WTC11 (cell line): ENCODE measurements around the gene MSI2. TPM values are rescaled to one million over a fixed set of nuclear protein-coding genes. Genes with fewer than 3 reads are reported as not detected.

Experiments
- ATAC-seq: fragments of 200-7000 bp; cut with Tn5 transposase; 2 replicates; pipeline ENCODE4 v1.10.0; 2021; ENCODE audit warnings: mild to moderate bottlenecking, moderate library complexity
- CTCF ChIA-PET: fragments of 300-600 bp; sonication (Branson Sonifier 250); formaldehyde crosslinking; loops from one replicate; lab custom pipeline; 2021; ENCODE audit warnings: antibody characterized with exemption; lab: Charles Lee
- POLR2A ChIA-PET: fragments of 350-600 bp; sonication (Branson Sonifier 250); formaldehyde crosslinking; loops from one replicate; lab custom pipeline; 2021; ENCODE audit warnings: antibody characterized with exemption; lab: Charles Lee
- DNase-seq: peaks from one replicate; pipeline ENCODE4 v3.0.0; 2021; ENCODE audit warnings: low spot score
- H3K27ac Mint-ChIP-seq: 2 replicates; pipeline ENCODE4 v1.8.0; 2021; ENCODE audit warnings: mixed read lengths
- H3K27me3 Mint-ChIP-seq: 2 replicates; pipeline ENCODE4 v1.8.0; 2021; ENCODE audit warnings: low read depth, mild to moderate bottlenecking, moderate library complexity, mixed read lengths
- H3K36me3 Mint-ChIP-seq: 2 replicates; pipeline ENCODE4 v1.8.0; 2021; ENCODE audit warnings: mixed read lengths
- H3K4me1 Mint-ChIP-seq: 2 replicates; pipeline ENCODE4 v1.8.0; 2022; ENCODE audit warnings: mixed read lengths
- H3K4me3 Mint-ChIP-seq: 2 replicates; pipeline ENCODE4 v1.8.0; 2021; ENCODE audit warnings: mild to moderate bottlenecking, moderate library complexity, mixed read lengths
- H3K9me3 Mint-ChIP-seq: 2 replicates; pipeline ENCODE4 v1.8.0; 2021; ENCODE audit warnings: mixed read lengths
- MYBL2 ChIP-seq: sonication (generic); formaldehyde crosslinking; IDR thresholded peaks from 2 replicates; pipeline ENCODE4 v1.8.1; 2023; ENCODE audit warnings: mild to moderate bottlenecking, moderate library complexity, missing genetic modification reagents
- NR3C1 ChIP-seq: sonication (generic); formaldehyde crosslinking; conservative IDR thresholded peaks from 2 replicates; pipeline ENCODE4 v1.8.1; 2023; ENCODE audit warnings: low read depth, mild to moderate bottlenecking, missing genetic modification reagents
- SMAD3 ChIP-seq: sonication (generic); formaldehyde crosslinking; IDR thresholded peaks from 2 replicates; pipeline ENCODE4 v1.8.0; 2022; ENCODE audit warnings: missing genetic modification reagents, mild to moderate bottlenecking, borderline replicate concordance
- TEAD4 ChIP-seq: sonication (generic); formaldehyde crosslinking; IDR thresholded peaks from 2 replicates; pipeline ENCODE4 v1.8.0; 2022; ENCODE audit warnings: mild to moderate bottlenecking, missing genetic modification reagents
- ZNF232 ChIP-seq: sonication (generic); formaldehyde crosslinking; IDR thresholded peaks from 2 replicates; pipeline ENCODE4 v1.8.0; 2022; ENCODE audit warnings: mild to moderate bottlenecking, missing genetic modification reagents
- ZNF416 ChIP-seq: fragments of 250-450 bp; sonication (Bioruptor Pico); IDR thresholded peaks from 2 replicates; pipeline ENCODE4 v1.9.0; 2021; ENCODE audit warnings: mild to moderate bottlenecking, inconsistent platforms
- total RNA-seq: library from RNA; stranded (reverse); gene quantifications from 3 replicates; pipeline ENCODE4 v1.2.3, GENCODE V29; 2021
- TF ChIP-seq, protein P1 (sequence below): sonication (generic); formaldehyde crosslinking; conservative IDR thresholded peaks from 2 replicates; pipeline ENCODE4 v1.8.1; 2022; ENCODE audit warnings: mild to moderate bottlenecking, missing genetic modification reagents
- TF ChIP-seq, protein P2 (sequence below): sonication (generic); formaldehyde crosslinking; IDR thresholded peaks from 2 replicates; pipeline ENCODE4 v1.8.1; 2023; ENCODE audit warnings: mild to moderate bottlenecking, missing genetic modification reagents, borderline replicate concordance
- TF ChIP-seq, protein P3 (sequence below): sonication (generic); formaldehyde crosslinking; IDR thresholded peaks from 2 replicates; pipeline ENCODE4 v1.8.1; 2023; ENCODE audit warnings: mild to moderate bottlenecking, missing genetic modification reagents, moderate library complexity
- TF ChIP-seq, protein P4 (sequence below): sonication (generic); formaldehyde crosslinking; IDR thresholded peaks from 2 replicates; pipeline ENCODE4 v1.8.0; 2023; ENCODE audit warnings: mild to moderate bottlenecking, missing genetic modification reagents
- TF ChIP-seq, protein P5 (sequence below): fragments of 250-450 bp; sonication (Bioruptor Pico); IDR thresholded peaks from 2 replicates; pipeline ENCODE4 v1.9.0; 2021; ENCODE audit warnings: mild to moderate bottlenecking

The MSI2 gene
- total RNA-seq, 1 experiment from 2014 or later = 82.1 TPM

DNA sequence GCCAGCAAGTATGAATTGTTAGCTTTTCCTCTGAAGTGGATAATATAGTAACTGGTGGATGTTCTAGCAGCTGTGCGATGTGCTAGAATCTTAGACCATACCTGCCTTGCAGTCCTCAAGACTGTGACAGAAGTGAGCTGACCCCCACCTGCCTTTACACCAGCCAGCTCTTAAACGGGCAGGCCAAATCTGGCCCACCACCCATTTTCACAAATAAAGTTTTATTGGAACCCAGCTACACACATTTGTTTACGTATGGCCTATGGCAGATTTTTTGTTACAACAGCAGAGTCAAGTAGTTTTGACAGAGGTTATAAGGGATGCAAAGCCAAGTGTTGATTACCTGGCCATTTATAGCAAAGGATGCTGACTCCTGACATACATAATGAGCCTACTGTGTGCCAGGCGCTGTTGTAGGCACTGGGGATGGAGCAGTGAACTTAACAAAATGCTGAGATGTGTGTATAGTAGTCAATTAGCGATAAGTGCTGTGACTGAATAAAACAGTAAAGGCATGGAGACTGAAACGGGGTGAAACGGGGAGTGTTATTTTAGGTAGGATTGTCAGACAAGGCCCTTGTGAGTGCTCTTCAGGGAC lies 79.0 kb downstream of the MSI2 start:
- Mint-ChIP-seq H3K4me1 (peaks cover 41% of the 10 kb centered on the region), H3K27me3 (no peaks in the 10 kb centered on the region; the same call in 1 of the 2 replicates), H3K4me3 (no peak overlapping the region), H3K36me3 (peaks cover 13% of the 10 kb centered on the region), H3K27ac (no peak overlapping the region; the same call in 1 of the 2 replicates), H3K9me3 (peaks cover 13% of the 10 kb centered on the region)
- ChIA-PET CTCF (no interaction called here), POLR2A (no interaction called here)
- ATAC-seq (no peak), DNase-seq (no peak)
- TF ChIP-seq ZNF232 = no peak
- TF ChIP-seq, protein P1, sequence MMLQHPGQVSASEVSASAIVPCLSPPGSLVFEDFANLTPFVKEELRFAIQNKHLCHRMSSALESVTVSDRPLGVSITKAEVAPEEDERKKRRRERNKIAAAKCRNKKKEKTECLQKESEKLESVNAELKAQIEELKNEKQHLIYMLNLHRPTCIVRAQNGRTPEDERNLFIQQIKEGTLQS (CRISPR knock-in tag) = no peak

DNA sequence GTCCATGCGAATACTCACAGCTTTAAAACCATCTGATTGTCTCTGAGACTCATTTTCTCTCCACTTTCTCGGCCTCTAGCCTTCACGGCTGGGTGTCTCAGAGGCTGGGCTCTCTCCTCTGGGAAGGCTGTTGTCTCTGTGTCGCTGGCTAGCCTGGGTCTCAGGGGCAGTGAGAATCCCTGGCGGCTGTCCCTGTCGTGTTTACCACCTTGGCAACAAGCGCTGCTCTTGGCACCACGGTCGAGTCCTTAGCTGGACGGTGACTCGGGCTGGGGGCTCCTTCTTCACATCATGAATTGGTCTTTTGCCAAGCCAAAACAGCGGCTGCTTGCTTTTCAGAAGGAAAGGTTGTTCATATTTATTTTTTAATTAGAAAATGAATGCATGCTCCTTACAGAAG lies 81.1 kb downstream of the MSI2 start:
- CTCF ChIA-PET = no interaction called here
- H3K27me3 Mint-ChIP-seq = no peaks in the 10 kb centered on the region; the same call in 1 of the 2 replicates
- no peak for TF ChIP-seq MYBL2
- TF ChIP-seq NR3C1 (CRISPR knock-in tag) = no peak
- TF ChIP-seq, protein P2, sequence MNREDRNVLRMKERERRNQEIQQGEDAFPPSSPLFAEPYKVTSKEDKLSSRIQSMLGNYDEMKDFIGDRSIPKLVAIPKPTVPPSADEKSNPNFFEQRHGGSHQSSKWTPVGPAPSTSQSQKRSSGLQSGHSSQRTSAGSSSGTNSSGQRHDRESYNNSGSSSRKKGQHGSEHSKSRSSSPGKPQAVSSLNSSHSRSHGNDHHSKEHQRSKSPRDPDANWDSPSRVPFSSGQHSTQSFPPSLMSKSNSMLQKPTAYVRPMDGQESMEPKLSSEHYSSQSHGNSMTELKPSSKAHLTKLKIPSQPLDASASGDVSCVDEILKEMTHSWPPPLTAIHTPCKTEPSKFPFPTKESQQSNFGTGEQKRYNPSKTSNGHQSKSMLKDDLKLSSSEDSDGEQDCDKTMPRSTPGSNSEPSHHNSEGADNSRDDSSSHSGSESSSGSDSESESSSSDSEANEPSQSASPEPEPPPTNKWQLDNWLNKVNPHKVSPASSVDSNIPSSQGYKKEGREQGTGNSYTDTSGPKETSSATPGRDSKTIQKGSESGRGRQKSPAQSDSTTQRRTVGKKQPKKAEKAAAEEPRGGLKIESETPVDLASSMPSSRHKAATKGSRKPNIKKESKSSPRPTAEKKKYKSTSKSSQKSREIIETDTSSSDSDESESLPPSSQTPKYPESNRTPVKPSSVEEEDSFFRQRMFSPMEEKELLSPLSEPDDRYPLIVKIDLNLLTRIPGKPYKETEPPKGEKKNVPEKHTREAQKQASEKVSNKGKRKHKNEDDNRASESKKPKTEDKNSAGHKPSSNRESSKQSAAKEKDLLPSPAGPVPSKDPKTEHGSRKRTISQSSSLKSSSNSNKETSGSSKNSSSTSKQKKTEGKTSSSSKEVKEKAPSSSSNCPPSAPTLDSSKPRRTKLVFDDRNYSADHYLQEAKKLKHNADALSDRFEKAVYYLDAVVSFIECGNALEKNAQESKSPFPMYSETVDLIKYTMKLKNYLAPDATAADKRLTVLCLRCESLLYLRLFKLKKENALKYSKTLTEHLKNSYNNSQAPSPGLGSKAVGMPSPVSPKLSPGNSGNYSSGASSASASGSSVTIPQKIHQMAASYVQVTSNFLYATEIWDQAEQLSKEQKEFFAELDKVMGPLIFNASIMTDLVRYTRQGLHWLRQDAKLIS (CRISPR knock-in tag) = no peak
- TF ChIP-seq, protein P3, sequence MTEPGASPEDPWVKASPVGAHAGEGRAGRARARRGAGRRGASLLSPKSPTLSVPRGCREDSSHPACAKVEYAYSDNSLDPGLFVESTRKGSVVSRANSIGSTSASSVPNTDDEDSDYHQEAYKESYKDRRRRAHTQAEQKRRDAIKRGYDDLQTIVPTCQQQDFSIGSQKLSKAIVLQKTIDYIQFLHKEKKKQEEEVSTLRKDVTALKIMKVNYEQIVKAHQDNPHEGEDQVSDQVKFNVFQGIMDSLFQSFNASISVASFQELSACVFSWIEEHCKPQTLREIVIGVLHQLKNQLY = no peak
- TF ChIP-seq, protein P4, sequence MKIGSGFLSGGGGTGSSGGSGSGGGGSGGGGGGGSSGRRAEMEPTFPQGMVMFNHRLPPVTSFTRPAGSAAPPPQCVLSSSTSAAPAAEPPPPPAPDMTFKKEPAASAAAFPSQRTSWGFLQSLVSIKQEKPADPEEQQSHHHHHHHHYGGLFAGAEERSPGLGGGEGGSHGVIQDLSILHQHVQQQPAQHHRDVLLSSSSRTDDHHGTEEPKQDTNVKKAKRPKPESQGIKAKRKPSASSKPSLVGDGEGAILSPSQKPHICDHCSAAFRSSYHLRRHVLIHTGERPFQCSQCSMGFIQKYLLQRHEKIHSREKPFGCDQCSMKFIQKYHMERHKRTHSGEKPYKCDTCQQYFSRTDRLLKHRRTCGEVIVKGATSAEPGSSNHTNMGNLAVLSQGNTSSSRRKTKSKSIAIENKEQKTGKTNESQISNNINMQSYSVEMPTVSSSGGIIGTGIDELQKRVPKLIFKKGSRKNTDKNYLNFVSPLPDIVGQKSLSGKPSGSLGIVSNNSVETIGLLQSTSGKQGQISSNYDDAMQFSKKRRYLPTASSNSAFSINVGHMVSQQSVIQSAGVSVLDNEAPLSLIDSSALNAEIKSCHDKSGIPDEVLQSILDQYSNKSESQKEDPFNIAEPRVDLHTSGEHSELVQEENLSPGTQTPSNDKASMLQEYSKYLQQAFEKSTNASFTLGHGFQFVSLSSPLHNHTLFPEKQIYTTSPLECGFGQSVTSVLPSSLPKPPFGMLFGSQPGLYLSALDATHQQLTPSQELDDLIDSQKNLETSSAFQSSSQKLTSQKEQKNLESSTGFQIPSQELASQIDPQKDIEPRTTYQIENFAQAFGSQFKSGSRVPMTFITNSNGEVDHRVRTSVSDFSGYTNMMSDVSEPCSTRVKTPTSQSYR = no peak
- TF ChIP-seq, protein P5, sequence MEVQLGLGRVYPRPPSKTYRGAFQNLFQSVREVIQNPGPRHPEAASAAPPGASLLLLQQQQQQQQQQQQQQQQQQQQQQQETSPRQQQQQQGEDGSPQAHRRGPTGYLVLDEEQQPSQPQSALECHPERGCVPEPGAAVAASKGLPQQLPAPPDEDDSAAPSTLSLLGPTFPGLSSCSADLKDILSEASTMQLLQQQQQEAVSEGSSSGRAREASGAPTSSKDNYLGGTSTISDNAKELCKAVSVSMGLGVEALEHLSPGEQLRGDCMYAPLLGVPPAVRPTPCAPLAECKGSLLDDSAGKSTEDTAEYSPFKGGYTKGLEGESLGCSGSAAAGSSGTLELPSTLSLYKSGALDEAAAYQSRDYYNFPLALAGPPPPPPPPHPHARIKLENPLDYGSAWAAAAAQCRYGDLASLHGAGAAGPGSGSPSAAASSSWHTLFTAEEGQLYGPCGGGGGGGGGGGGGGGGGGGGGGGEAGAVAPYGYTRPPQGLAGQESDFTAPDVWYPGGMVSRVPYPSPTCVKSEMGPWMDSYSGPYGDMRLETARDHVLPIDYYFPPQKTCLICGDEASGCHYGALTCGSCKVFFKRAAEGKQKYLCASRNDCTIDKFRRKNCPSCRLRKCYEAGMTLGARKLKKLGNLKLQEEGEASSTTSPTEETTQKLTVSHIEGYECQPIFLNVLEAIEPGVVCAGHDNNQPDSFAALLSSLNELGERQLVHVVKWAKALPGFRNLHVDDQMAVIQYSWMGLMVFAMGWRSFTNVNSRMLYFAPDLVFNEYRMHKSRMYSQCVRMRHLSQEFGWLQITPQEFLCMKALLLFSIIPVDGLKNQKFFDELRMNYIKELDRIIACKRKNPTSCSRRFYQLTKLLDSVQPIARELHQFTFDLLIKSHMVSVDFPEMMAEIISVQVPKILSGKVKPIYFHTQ (CRISPR knock-in tag) = no peak
- no peak for TF ChIP-seq ZNF416 (CRISPR knock-in tag)
- no peak for TF ChIP-seq TEAD4 (CRISPR knock-in tag)
- TF ChIP-seq SMAD3 (CRISPR knock-in tag) = no peak
- no peak for TF ChIP-seq ZNF232
- POLR2A ChIA-PET = no interaction called here
- no peak overlapping the region for H3K4me3 Mint-ChIP-seq
- no peak for DNase-seq
- no peak for ATAC-seq
- peaks cover 13% of the 10 kb centered on the region for H3K9me3 Mint-ChIP-seq
- peaks cover 48% of the 10 kb centered on the region for H3K4me1 Mint-ChIP-seq
- H3K27ac Mint-ChIP-seq = peak overlapping the region; percentile 21; the same call in 1 of the 2 replicates
- H3K36me3 Mint-ChIP-seq = peaks cover 14% of the 10 kb centered on the region
